ENCODE results near the gene CCDC85C.

The CCDC85C gene

GRCh38 chr14:99539491-99539890 lies 64.5 kb downstream of the CCDC85C start:
- TF ChIP-seq GATA1 (IDR thresholded peaks at IDR 0.05; ENCODE audit: low read depth, low read length) (no peak), POLR2A (IDR thresholded peaks at IDR 0.05; ENCODE audit: low read length) (no peak)
- no peak for DNase-seq

- DNase-seq = no peak
- TF ChIP-seq GATA1 (IDR thresholded peaks at IDR 0.05; ENCODE audit: low read depth, low read length) = no peak
- TF ChIP-seq POLR2A (IDR thresholded peaks at IDR 0.05; ENCODE audit: low read length) = no peak
Observed at GRCh38 chr14:99538733-99539132, 65.3 kb downstream of the CCDC85C start.

GRCh38 chr14:99538275-99538674 lies 65.7 kb downstream of the CCDC85C start:
- TF ChIP-seq GATA1 (IDR thresholded peaks at IDR 0.05; ENCODE audit: low read depth, low read length) = no peak
- no peak for DNase-seq

DNA sequence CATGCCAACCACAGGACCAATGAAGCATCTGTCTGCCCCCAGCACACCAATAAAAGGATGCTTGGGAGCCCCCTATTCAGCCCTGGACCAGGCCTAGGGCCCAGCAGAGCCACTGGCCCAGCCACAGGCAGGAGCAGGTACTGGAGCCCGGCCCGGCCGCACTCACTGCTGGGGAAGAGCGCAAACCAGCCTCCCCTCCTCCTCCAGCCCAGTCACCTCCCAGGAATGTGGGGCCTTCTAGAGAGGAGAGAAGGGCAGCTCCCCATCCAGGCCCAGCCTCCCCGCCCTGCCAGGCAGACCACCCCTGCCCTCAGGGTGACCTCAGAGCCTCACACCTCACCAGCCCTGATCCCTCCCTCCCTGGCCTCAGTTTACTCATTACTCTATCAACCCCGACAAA lies 66.6 kb downstream of the CCDC85C start:
- TF ChIP-seq POLR2A (IDR thresholded peaks at IDR 0.05; ENCODE audit: low read length) (no peak), GATA1 (IDR thresholded peaks at IDR 0.05; ENCODE audit: low read depth, low read length) (no peak)
- DNase-seq = no peak

DNA sequence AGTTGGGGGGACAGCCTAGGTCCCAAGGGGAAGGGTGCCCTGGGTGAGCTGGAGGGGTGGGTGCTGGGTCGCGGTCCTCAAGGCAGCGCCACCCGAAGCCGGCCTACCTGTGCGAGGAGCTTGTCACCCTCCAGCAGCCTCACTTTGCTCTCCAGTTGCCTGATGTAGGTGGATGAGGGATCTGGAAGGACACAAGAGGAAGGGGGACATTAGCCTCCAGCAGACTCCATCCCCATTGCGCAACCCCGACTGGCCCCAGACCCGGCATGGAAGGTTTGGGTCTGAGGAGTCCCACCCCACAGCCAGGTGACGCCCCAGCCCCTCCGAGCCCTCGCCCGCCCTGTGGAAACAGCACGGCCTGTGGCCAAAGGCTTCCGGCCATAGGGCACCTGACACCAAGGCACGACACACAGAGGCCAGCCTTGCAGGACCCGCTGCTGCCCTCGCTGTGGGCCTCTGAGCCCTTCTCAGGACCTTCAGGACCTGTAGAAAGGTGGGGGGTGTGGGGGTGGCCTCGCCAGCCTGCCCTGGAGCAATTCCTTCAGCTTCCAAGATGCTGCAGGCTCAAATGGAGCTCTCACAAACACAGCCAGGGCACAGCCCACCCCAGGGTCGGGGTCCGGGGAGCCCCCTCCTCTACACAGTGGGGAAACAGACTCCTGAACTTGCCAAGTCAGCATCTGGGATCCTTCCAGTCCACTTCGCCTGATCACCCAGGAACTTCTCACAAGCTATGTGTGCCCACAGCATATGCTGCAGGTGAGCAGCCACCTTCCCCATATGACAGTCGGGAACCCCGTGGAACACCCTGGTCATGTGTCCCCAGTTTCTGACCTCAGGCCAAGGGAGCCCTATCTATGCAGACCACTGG lies 67.9 kb downstream of the CCDC85C start:
- no peak for DNase-seq
- TF ChIP-seq GATA1 (IDR thresholded peaks at IDR 0.05; ENCODE audit: low read depth, low read length) = no peak
- no peak for TF ChIP-seq POLR2A (IDR thresholded peaks at IDR 0.05; ENCODE audit: low read length)

- no peak for DNase-seq
- TF ChIP-seq POLR2A (IDR thresholded peaks at IDR 0.05; ENCODE audit: low read length) (no peak), GATA1 (IDR thresholded peaks at IDR 0.05; ENCODE audit: low read depth, low read length) (no peak)
Observed at GRCh38 chr14:99535448-99535847, 68.6 kb downstream of the CCDC85C start.

DNA sequence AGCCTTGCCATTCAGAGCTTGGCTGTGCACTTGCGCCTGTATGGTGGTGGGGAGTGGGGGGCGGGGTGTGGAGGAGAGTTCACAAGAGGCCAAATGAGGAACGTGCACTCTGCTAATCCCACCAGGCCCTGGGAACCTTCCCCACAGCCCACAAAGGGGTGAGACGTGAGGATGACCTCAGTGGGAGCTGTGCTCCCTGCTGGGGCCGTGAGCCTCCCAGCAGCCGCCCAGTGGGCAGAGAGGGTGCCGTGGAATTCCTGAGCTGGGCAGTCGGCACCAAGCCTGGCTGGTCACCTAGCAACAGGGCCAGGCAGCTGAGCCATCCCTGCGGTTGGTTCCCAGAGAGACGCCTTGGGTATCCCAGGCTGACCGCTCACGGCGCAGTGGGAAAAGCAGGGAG lies 69.1 kb downstream of the CCDC85C start:
- no peak for DNase-seq
- TF ChIP-seq POLR2A (IDR thresholded peaks at IDR 0.05; ENCODE audit: low read length) (no peak), GATA1 (IDR thresholded peaks at IDR 0.05; ENCODE audit: low read depth, low read length) (no peak)

- TF ChIP-seq POLR2A (IDR thresholded peaks at IDR 0.05; ENCODE audit: low read length) (no peak), GATA1 (IDR thresholded peaks at IDR 0.05; ENCODE audit: low read depth, low read length) (no peak)
- DNase-seq = no peak
Observed at GRCh38 chr14:99534333-99534732, 69.7 kb downstream of the CCDC85C start.

DNA sequence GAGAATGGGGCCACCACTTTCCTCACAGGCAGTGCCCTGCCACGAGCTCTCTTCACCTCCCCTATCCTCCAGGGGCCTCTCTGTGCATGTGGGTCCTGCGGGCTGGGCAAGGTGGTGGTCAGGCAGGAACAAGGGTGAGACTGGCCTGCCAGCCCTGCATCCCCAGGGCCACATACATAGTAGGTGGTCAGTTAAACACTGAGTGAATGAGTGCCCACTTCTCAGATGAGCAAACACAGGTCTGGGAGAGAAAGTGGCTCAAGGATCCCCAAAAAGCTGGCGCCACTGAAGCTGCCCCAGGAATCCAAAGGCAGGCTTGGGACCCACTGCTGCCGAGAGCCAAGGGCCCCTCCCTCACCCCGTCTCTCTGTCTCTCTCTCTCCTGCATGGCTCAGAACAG lies 71.7 kb downstream of the CCDC85C start:
- TF ChIP-seq GATA1 (IDR thresholded peaks at IDR 0.05; ENCODE audit: low read depth, low read length) (no peak), POLR2A (IDR thresholded peaks at IDR 0.05; ENCODE audit: low read length) (no peak)
- no peak for DNase-seq

- TF ChIP-seq GATA1 (IDR thresholded peaks at IDR 0.05; ENCODE audit: low read depth, low read length) = no peak
- no peak for TF ChIP-seq POLR2A (IDR thresholded peaks at IDR 0.05; ENCODE audit: low read length)
- no peak for DNase-seq
Observed at GRCh38 chr14:99531251-99532096, 72.5 kb downstream of the CCDC85C start.

GRCh38 chr14:99530407-99531155 lies 73.4 kb downstream of the CCDC85C start:
- TF ChIP-seq GATA1 (IDR thresholded peaks at IDR 0.05; ENCODE audit: low read depth, low read length) (no peak), POLR2A (IDR thresholded peaks at IDR 0.05; ENCODE audit: low read length) (no peak)
- DNase-seq = no peak

DNA sequence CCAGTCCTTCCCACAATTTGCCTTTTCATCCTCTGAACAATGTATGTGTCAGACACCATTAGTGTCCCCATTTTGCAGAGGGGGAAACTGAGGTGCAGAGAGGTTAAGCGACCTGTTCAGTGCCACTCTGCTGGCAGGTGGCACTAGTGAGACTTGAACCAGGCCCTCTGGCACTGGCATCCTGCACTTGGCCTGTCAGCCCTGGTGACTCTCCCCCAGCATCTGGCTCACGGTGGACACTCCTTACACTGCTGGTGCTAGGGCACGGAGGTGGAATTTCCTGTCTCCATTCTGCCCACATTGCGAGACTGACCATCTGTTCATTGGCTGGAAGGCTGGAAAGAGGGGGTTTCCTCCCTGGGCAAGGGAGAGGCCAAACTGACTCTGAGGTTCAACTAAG lies 74.1 kb downstream of the CCDC85C start:
- TF ChIP-seq GATA1 (IDR thresholded peaks at IDR 0.05; ENCODE audit: low read depth, low read length) (no peak), POLR2A (IDR thresholded peaks at IDR 0.05; ENCODE audit: low read length) (no peak)
- DNase-seq = no peak

DNA sequence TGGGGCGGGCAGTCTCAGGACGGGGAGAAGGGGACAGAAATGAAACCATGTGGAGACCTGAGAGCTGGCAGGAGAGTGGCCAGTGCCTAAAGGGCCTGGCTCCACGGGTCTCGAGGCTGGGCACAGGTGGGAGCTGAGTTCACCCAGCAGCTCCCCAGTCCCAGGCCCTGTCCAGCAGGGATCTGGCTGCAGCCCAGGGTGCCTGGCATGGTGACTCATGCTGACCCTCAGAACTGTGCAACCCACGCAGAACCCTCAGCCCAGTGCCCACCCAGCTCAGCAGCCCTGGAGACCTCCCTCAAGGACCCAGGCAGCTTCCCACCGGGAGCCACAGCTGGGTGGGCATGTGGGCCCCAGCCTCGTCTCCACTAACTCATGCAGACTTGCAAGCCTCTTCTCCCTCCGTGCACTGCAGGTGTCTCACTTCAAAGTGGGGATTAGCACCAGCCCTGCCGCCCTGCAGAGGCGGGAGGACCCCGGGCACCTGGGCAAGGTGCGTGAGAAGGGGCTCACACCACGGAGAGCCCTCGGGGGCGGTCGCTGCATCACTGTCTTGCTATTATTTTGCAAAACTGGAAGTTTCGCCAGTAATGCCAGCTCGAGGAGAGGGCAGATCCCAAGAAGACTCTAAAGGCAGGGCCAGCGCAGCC lies 76.5 kb downstream of the CCDC85C start:
- DNase-seq = no peak
- TF ChIP-seq POLR2A (IDR thresholded peaks at IDR 0.05; ENCODE audit: low read length) (no peak), GATA1 (IDR thresholded peaks at IDR 0.05; ENCODE audit: low read depth, low read length) (no peak)

All from erythroblast (primary cell).